ENCODE measurements around the gene PLCB2. TPM values are rescaled to one million over a fixed set of nuclear protein-coding genes. Genes with fewer than 3 reads are reported as not detected.

The PLCB2 gene
- polyA plus RNA-seq, 1 donor (not counting 4 experiments of a cell fraction or from before 2014, with no cell fraction given): 0.73 TPM

GRCh38 chr15:40296561-40297230 lies 11.0 kb downstream of the PLCB2 start:
- no peaks in the 10 kb centered on the region for H3K4me1 ChIP-seq (ENCODE audit: control insufficient read depth, extremely low read depth, insufficient read depth, low read length)
- no peaks in the 10 kb centered on the region for H3K79me2 ChIP-seq (ENCODE audit: control insufficient read depth, insufficient read depth, low read length)
- no peaks in the 10 kb centered on the region for H3K9me1 ChIP-seq (ENCODE audit: control insufficient read depth, extremely low read depth, insufficient read depth, low read length)
- no peak overlapping the region for H3K27ac ChIP-seq (ENCODE audit: control insufficient read depth, insufficient read depth, low read length)
- peaks cover 35% of the 10 kb centered on the region for H3K27me3 ChIP-seq (ENCODE audit: control insufficient read depth, extremely low read depth, insufficient read depth, low read length)
- no peak overlapping the region for H2AFZ ChIP-seq (ENCODE audit: control insufficient read depth, low read length)
- no peak overlapping the region for H3K4me2 ChIP-seq (ENCODE audit: control insufficient read depth, extremely low read depth, insufficient read depth, low read depth, low read length)
- DNase-seq (ENCODE audit: low read depth, low spot score): no peak
- H3K9me3 ChIP-seq (ENCODE audit: control insufficient read depth, low read depth, low read length): no peaks in the 10 kb centered on the region
- no peaks in the 10 kb centered on the region for H3K36me3 ChIP-seq (ENCODE audit: control insufficient read depth in 2 of 2, extremely low read depth in 1 of 2, insufficient read depth in 2 of 2, low read length in 2 of 2)
- TF ChIP-seq CTCF (optimal IDR thresholded peaks at IDR 0.05 in 1 of 3, IDR thresholded peaks at IDR 0.05 in 1 of 3, conservative IDR thresholded peaks at IDR 0.05 in 1 of 3; ENCODE audit: extremely low read depth in 1 of 3, insufficient read depth in 2 of 3, low read length in 3 of 3) (no peak), EZH2 (IDR thresholded peaks at IDR 0.05; ENCODE audit: low read length) (no peak)
- no peaks in the 10 kb centered on the region for H4K20me1 ChIP-seq (ENCODE audit: control insufficient read depth, extremely low read depth, insufficient read depth, low read length)
- no peak for FAIRE-seq
- dilution Hi-C loops (cut with MboI; ENCODE audit: extremely low pct_ligation_motif_present, low sequenced_read_pairs): no loop called here
- H3K9ac ChIP-seq (ENCODE audit: control insufficient read depth, extremely low read depth, insufficient read depth, low read length): no peak overlapping the region
- no peak overlapping the region for H3K4me3 ChIP-seq (ENCODE audit: control insufficient read depth in 2 of 3, extremely low read depth in 1 of 3, insufficient read depth in 2 of 3, low read depth in 1 of 3, low read length in 3 of 3)

- DNase-seq (ENCODE audit: low read depth, low spot score): no peak
- H3K4me1 ChIP-seq (ENCODE audit: control insufficient read depth, extremely low read depth, insufficient read depth, low read length): no peaks in the 10 kb centered on the region
- dilution Hi-C loops (cut with MboI; ENCODE audit: extremely low pct_ligation_motif_present, low sequenced_read_pairs): no loop called here
- H3K9me3 ChIP-seq (ENCODE audit: control insufficient read depth, low read depth, low read length): no peaks in the 10 kb centered on the region
- H2AFZ ChIP-seq (ENCODE audit: control insufficient read depth, low read length): no peak overlapping the region
- no peak overlapping the region for H3K27ac ChIP-seq (ENCODE audit: control insufficient read depth, insufficient read depth, low read length)
- H3K4me3 ChIP-seq (ENCODE audit: control insufficient read depth in 2 of 3, extremely low read depth in 1 of 3, insufficient read depth in 2 of 3, low read depth in 1 of 3, low read length in 3 of 3): no peak overlapping the region
- H3K79me2 ChIP-seq (ENCODE audit: control insufficient read depth, insufficient read depth, low read length): no peaks in the 10 kb centered on the region
- H4K20me1 ChIP-seq (ENCODE audit: control insufficient read depth, extremely low read depth, insufficient read depth, low read length): no peaks in the 10 kb centered on the region
- no peak for TF ChIP-seq CTCF (optimal IDR thresholded peaks at IDR 0.05 in 1 of 3, IDR thresholded peaks at IDR 0.05 in 1 of 3, conservative IDR thresholded peaks at IDR 0.05 in 1 of 3; ENCODE audit: extremely low read depth in 1 of 3, insufficient read depth in 2 of 3, low read length in 3 of 3)
- TF ChIP-seq EZH2 (IDR thresholded peaks at IDR 0.05; ENCODE audit: low read length): no peak
- no peaks in the 10 kb centered on the region for H3K36me3 ChIP-seq (ENCODE audit: control insufficient read depth in 2 of 2, extremely low read depth in 1 of 2, insufficient read depth in 2 of 2, low read length in 2 of 2)
- peaks cover 37% of the 10 kb centered on the region for H3K27me3 ChIP-seq (ENCODE audit: control insufficient read depth, extremely low read depth, insufficient read depth, low read length)
- H3K9ac ChIP-seq (ENCODE audit: control insufficient read depth, extremely low read depth, insufficient read depth, low read length): no peak overlapping the region
- no peak for FAIRE-seq
- no peak overlapping the region for H3K4me2 ChIP-seq (ENCODE audit: control insufficient read depth, extremely low read depth, insufficient read depth, low read depth, low read length)
- no peaks in the 10 kb centered on the region for H3K9me1 ChIP-seq (ENCODE audit: control insufficient read depth, extremely low read depth, insufficient read depth, low read length)
These were observed 11.7 kb downstream of the PLCB2 start for GRCh38 chr15:40295877-40296560.

Measured in keratinocyte (primary cell).